SKM-1 treated with dmso at 0.1 percent for 144 hours (cell line): ENCODE data around the gene DENR.

Experiments
- DNase-seq: peaks from one replicate; lab custom pipeline; 2025; ENCODE audit not compliant: unreplicated experiment; lab: John Stamatoyannopoulos, UW

Gene DENR

DNA sequence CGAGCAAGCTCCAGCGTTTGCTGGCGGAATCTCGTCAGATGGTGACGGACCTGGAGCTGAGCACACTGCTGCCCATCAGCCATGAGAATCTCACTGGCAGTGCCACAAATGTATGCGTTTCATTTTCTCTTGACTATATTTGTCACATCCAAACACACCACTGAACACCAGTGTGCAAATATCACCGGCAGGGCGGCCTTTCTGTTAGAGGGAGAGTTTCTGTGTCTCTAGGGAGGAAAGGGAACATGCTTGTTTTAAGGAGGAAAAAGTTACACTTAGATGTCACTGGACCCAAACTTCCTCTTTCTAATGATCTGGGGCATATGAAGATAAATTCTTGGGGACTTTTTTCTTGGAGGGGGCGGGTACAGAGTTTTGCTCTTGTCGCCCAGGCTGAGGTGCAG lies 60.7 kb downstream of the DENR start:
- DNase-seq: peak; percentile 38

DNA sequence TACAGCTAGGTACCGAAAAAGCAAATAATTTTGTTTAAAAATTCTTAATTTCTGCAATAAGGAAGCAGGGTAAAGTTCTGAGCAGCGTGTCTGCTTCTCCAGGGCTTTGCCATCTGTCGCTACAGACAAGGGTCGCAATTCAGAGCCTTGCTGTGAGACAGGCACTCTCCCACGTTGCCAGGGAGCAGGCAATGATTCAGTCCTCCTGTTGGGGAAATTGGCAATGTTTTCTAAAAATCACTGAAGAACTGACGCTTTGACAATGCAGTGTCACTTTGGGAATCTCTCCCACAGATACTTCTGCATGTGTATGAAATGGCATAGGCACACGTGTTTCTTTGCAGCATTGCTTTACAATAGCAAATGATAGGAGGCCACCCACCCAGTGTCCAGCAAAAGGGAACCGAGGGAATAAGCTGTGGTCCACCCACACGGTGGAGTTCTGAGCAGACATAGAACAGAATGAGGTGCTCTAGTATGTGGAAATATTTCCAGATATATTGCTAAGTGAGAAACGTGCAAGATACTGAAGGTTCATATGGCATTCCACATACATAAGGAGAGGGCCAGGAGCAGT lies 66.7 kb downstream of the DENR start:
- DNase-seq: no peak

DNA sequence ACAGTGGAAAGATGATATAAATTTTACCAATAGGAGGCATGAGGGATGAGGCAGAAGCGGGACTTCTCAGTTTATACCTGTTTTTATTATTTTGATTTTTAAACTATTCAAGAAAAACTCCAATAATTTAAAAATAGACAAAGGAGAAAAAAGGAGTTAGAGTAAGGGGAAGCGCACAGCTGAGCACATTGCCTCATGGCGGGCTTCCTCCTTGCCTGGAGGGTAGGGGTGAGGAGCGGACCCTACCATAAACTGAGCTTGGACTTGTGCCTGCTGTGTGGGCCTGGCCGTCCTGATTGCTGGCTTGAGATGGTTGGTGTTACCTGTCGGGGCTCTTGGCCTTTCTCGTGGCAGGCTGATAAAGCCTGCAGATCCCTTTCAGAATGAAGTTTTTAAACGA lies 67.5 kb downstream of the DENR start:
- DNase-seq: no peak
